ENCODE data around the gene MFSD6.

Gene MFSD6

DNA sequence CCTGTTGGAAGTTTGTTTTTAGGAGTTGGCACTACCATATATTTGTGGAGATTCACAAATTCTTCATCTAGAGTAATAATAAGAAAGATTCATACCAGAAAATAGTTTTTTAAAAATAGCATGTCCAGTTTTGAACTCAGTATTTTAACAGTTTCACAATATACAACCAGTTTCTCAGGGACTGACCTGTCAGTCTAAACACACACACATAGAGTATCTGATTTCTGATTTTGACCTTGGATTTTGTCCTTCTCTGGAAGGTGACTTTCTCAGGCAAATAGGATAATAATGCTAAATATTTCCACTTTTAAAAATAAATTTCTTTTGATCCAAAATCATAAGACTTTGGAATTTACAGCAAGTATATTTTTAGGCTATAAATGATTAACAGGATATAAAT is 32.0 kb downstream of the MFSD6 start:
- DNase-seq (ENCODE audit: low read depth), result no peak

DNA sequence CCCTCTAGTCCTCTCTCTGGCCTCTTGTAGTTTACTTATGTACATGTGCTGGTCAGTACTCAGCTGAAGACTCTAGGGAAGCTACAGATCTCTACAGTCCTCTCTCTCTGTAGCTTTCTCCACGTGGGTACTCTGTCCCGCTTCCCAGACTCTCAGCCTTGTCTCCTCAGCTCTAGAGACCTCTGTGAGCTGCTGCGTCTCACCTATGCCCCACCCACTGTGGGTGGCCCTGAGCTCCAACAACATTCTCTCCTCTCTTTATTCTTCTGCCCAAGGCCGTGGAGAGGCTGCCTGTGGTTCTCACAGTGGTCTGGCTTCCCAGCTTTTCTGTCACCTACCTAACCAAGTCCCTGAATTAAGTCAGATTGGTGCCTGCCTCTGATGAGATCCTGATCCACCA is 33.4 kb downstream of the MFSD6 start:
- no peak for DNase-seq (ENCODE audit: low read depth)

DNA sequence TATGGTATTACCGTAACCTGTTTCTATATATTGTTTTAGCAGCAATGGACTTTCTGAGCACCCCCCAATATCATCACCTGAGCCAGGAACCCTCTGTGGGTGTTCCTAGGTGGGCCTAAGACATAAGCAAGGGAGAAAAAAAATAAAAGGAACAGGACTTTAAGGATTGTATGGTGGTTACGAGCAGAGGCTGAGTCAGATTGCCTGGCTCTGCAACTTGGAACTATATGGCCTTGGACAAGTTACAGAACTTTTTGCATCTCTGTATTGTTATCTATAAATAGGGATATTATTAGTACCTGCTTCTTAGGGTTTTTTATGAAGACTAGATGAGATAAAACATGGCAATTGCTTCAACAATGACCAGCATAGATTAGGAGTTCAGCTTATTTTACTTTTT is 34.9 kb downstream of the MFSD6 start:
- no peak for DNase-seq (ENCODE audit: low read depth)

DNA sequence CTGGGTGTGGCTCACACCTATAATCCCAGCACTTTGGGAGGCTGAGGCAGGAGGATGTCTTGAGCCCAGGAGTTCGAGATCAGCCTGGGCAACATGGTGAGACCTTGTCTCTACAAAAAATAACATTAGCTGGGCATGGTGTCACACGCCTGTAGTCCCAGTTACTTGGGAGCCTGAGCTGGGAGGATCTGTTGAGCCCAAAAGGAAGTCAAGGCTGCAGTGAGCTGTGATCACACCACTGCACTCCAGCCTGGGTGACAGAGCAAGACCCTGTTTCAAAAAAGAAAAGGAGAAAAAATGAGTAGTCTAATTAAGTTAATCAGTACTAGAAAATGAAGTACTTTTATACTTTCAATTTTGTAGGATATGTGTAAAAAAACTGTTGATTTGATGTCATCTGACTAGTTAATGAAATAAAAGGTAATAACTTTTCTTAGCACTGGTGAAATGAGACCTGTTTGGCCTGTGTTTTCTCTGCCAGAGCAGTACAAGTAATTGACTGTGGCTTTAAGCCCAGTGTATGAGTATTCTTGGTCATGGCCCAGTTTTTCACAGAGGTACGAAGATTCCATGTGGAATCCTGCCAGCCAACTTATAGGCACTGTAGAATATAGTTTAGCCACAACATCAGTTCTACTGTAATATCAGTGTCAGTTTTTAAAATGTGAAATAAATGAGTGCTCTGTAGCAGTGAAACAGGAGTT is 35.8 kb downstream of the MFSD6 start:
- no peak for DNase-seq (ENCODE audit: low read depth)

DNA sequence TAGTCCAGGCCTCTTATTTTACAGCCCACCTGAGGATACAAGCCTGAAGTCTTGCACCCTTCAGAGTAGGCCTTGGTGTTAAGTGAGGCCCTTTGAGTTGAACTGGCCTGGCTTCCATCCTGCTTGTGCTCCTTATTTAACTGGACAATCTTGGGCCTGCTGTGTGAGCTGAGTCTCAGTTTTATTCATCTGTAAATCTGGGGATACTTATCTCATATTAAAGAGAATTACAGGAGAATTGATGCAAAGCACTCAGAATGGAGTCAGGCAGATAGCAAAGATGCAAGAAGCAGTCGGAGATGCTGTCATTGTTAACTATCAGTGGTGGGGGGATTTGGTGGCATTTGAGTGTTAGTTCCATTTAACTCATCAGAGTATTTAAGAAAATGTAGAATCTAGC is 36.8 kb downstream of the MFSD6 start:
- no peak for DNase-seq (ENCODE audit: low read depth)

DNA sequence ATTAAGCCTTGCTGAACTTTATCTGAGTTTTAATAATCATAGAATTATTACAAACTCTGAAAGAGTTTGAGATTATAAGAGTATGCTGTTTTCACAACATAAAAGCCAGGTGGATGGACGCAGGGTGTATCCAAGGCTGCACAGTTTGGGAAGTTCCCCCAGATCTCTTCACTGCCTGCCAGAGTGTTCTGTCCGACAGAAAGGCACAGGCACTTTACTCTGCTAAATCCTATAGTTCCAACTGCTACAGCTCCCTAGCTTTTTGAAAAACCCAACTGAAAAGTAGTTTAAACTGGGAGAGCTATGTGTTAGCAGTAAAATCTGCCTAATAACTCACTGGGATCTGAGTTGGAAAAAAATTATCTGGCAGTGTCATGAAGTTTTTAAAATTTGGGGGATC is 38.0 kb downstream of the MFSD6 start:
- no peak for DNase-seq (ENCODE audit: low read depth)

DNA sequence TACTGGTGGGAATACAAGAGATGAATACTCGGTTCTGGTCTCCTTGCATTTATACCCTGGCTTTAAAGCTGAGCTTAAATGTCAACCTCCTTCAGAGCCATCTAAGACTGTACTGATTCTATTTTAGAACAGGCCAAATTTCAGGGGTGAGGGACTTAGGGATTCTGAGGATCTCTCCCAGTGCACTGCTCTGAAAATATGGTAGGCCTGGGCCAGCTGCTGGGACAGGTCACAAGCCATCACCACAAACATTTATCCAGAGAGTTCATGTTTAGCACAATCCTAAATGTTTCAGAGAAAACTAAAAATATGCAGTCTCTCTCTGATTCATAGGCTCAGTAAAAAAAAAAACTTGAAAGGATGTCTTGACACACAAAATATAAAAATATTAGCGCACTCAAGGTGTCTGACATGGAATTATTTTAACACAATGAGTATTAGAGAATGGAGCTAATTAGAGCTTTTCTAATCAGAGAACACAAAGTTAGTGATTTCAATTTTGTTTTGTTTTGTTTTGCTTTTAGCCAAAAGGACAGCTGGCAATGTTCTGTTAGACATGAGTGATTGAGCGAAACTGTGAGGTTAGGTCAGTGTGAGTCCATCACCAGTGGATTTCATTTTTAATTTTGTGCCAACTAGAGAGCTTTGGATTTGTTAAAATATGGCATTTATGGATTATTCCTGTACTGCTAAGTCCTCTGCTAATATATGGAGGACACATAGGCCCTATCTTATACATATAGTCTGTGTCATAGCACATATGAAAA is 38.8 kb downstream of the MFSD6 start:
- DNase-seq (ENCODE audit: low read depth), result no peak

DNA sequence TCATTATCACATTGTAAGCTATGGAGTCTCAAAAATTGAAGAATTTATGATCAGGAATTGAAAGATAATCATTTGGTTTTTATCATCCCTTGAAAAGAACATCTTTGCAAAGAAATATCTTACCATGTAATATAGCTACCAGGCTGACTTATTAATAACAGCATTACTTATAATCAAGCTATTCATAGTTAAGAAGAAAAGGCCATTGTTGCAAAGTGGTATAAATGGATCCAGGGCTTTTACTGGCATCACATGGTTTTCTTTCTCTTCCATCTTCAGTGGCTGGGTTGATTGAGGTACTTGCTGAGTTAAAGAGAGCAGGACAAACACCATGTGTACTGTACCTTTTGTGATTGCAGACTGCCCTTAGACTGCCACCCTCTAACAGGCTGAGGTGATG is 39.6 kb downstream of the MFSD6 start:
- DNase-seq (ENCODE audit: low read depth), result no peak

DNA sequence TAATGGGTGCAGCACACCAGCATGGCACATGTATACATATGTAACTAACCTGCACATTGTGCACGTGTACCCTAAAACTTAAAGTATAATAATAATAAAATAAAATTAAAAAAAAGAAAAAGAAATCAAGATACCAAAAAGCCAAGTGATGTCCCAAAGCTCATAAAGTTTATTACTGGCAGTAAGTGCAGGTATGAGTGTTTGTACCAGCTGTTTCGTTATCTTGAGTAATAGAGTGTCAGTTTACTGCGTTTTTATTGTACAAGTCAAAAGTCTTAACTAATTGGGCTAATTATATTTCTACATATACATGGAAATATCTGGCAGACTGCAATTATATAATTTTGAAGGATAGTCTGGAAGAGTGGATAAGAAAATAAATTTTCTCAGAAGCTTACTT is 41.8 kb downstream of the MFSD6 start:
- DNase-seq (ENCODE audit: low read depth), result no peak

DNA sequence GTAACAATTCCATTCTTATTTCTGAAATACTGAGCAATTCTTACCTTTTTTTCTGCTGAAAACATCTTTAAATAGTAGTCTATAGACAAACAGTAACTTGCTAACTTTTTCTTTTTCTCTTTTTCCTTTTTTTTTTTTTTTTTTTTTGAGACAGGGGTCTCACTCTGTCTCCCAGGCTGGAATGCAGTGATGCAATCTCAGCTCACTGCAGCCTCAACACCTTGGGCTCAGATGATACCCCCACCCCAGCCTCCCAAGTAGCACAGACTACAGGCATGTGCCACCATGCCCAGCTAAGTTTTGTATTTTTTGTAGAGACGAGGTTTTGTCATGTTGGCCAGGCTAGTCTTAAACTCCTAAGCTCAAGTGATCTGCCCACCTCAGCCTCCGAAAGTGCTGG is 42.2 kb downstream of the MFSD6 start:
- no peak for DNase-seq (ENCODE audit: low read depth)

DNA sequence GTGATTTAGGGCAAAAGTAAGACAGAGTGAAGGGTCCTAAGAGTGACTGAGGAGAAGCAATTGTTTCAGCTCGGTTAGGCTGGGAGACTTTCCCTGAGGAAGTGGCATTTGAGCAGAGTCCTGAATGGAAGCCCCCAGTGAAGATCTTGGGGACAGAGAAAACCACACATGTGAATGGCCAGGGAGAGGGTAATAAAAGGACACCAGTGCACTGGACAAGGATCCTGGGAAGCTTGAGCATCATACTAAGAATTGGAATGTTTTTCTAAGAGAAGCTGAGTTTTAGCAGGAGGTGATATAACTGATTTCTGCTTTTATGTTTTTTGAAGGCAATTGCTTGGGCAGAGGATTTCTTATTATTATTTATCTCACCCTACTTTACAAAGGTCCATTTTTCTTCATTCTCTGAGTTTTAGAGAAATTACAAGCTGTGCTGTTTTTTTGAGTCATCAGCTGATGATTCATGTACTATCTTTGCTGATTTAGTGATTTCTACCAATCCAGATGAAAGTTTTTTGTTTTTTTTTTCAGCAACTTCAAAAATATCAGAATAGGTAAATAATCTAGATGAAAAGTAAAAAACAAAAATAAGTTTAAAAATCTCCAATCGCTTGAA is 43.5 kb downstream of the MFSD6 start:
- no peak for DNase-seq (ENCODE audit: low read depth)

DNA sequence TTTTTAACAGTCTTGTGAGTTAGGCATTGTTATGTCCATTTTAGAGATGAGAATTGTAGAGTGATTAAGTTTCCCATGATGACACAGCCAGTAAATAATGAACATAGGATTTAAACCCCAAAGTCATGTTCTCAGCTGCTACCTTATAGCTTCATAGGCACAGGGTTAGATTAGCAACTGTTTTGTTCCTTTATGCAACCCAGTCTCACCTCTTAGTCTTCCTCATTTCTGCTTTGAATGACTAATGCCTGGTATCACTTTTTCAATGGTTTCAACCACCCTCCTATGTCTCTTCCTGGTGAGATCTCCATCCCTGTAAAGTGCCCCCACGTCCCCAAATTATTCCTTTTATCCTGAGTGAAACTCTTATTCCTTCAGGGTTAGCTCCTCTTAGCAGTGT is 44.3 kb downstream of the MFSD6 start:
- no peak for DNase-seq (ENCODE audit: low read depth)

DNA sequence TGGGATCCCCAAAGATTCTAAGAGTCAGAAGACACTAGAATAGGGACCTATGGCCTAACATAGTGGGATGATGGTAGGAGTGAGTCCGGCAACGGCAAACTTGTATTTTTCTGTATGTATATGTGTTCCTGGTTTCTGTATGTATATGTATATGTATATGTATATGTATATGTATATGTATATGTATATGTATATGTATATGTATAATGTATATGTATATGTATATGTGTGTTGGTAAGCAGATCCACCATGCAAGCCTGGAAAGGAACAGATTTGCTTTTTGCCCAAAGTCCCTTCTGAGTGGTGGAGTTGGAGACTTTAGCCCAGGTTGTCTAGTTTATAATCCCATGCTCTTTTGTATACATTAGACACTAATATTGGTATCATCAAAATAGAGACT is 46.6 kb downstream of the MFSD6 start:
- no peak for DNase-seq (ENCODE audit: low read depth)

DNA sequence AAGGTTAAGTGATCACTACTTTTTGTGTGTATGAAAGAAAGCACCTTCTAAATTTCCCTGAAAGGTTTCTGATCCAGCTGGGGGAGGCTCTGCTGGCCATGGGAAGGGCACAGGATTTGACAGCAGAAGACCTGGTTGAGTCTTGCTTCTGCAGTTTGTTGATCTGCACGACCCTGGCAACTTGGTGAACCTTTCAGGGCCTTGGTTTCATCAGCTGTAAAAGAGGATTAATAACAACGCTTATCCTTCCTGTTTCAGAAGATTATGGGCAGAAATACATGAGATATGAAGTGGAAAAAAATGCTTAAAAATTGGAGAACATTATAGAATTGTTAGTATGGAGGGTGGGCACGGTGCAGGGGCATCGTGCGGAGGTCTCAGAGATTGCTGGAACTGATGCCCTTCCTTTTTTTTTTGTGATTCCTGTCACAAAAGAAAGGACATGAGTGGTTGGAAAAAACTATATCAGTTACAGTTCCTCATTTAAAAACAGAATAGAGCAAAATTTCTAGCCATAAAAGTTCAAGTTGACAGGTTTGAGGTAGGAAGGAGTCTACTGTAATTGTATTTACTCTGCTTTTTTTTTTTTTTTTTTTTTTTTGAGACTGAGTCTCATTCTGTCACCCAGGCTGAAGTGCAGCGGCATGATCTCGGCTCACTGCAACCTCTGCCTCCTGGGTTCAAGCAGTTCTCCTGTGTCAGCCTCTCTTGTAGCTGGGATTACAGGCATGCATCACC is 47.4 kb downstream of the MFSD6 start:
- no peak for DNase-seq (ENCODE audit: low read depth)

DNA sequence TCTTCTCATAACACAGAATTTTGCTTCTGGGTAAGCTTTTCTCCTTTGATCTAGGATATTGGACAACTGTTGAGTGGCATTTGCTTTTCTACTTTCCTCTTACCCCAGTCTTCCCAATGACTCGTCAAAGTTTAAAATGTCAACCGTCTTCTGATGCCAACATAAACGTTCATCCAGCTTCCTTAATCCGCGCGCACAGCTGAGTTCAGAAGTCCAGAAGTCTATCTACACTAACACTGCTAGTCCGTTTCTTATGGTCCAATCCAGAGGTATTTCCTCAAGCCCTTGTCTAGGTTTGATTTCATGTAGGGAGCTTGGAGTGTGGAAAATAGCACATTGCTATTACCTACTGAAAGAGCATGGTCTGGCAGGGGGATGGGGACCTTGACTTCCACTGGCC is 48.7 kb downstream of the MFSD6 start:
- no peak for DNase-seq (ENCODE audit: low read depth)

DNA sequence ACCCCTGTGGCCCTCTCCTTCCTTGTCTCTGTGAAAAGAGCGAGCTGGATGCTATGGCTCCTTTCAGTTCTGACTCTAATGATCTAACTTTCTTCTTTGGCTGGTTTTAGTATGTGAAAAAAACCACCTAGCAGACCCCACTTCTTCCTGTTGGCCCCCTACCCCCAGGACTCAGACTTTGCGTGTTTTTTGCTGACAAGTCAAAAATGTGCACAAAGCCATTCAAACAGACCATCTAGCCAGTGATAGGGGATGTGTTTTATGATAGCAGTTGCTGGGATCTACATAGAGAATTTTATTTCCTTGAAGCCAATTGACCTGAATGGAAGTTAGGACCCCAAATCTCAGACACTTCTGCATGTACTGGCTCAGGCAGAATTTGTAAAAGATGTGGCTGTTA is 49.1 kb downstream of the MFSD6 start:
- no peak for DNase-seq (ENCODE audit: low read depth)

DNA sequence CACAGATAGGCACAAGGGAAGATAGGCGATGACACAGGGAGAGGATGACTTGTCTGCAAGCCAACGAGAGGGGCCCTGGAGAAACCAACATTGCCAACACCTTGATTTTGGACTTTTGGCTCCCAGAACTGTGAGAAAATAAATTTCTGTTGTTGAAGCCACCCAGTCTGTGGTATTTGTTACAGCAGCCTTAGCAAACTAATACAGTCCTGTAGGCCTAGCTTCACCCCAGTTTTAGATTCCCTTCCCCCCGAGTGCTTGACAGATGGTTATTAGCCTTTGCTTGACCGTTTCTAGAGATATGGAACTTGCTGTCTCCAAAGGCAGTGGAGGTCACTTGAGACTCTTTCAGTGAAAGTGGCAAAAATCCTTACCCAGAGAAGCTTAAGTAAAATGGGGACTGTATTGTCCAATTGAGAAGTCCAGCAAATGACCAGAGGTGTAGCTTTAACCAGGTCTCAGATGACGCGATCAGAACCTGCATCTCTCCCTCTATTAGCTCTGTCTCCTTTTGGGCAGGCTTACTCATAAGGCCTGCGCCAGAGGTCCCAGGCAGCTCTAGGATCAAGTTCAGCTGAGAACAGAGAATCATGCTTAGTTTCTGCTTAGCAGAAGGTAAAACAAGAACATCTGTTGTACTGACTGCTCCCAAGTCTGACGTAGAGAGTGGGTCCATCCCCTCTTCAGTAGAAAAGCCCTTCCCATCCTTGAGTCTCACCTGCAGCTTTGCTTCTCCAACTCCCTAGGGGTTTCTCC is 50.4 kb downstream of the MFSD6 start:
- no peak for DNase-seq (ENCODE audit: low read depth)

DNA sequence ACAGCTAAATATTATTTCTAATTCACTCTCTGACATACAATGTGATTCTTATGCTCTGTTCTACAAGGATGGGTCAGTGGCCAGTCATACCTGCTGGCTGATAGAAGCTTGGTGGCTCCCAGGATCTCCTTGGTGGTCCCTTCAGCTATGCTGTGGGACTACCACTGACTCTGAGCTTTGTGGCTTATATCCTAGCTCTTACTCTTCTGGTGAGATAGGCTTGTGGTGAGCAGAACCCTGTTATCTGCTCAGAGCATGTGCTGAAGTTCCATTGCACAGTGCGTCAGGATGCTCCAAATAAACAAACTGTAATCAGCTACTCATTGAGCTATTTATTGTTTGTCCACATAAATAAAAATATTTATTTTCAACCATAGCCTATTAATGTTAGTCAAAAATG is 51.7 kb downstream of the MFSD6 start:
- no peak for DNase-seq (ENCODE audit: low read depth)

DNA sequence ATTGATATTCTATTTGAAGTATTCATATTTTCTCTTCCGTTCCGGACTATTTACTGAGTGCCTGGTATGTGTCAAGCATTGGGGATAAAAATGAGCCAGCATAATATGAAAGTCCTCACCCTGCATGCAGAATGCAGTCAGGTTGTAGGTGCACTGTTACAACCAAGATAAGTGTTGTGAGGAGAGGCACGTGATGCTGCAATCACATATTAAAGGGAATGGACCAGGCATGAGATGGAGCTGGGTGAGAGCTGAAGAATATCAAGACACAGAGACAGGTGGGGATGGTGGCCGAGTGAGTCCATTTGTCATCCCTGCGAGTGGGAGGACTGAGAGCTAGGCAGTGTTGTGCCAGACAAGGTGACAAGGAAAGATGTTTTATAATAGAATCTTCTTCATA is 52.3 kb downstream of the MFSD6 start:
- DNase-seq (ENCODE audit: low read depth), result no peak

DNA sequence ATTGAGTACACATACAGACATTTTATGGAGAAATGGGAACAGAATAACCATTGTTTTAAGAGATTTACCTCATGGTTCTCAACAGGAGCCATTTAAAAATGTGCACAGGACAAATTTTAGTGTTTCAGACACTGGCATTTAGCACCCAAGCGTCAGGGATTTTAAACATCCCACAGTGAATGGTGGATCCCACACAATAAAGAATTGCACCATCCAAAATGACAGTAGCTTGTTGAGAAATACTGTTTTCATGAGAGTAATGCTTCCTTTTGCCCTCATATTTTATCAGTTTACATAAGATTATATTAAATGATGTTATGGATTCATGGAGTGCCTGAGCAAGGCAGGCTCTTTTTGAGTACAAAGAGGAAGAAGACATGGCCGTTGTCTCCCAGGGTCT is 54.0 kb downstream of the MFSD6 start:
- no peak for DNase-seq (ENCODE audit: low read depth)

DNA sequence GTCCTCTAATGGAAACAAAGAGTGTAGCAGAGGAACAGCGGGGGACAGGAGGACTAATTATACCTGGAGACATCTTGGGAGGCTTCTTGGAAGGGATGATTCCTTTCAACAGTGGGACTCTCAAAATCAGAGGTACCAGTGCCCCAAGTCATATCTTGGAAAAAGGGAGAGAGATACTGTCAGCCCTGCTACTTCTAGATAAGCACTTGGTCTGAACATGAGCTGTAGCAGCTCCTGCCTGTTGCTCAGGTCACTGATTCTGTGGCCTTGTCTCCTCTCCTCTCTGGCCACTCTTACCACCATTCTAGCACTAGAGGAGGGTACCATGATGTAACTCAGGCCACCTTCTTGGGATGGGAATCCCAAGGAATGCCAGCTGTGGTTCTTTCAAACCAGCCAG is 54.5 kb downstream of the MFSD6 start:
- no peak for DNase-seq (ENCODE audit: low read depth)

DNA sequence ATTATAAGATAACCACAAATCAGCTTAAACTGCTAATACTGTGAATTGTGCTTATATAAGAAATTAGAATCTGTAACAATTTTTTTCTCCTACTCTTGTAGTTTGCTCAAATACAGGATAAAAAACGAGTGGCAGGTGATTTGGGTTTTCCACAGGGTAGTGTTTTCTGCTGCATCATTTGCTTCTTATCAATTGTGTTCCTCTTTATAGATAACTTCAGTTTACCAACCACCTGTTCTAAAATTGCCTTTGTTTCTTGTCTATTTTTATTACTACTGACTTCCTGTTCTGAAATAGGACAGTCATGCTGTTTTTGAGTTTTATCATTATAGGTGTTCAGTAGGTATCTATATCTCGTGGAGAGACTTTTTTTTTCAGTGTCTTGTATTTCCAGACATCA is 56.9 kb downstream of the MFSD6 start:
- no peak for DNase-seq (ENCODE audit: low read depth)
